Posterior cingulate gyrus (tissue), 11 donors: ENCODE data around the gene PCCB.

Source experiments
- DNase-seq, 10 donors: peaks; one replicate each; pipeline versions ENCODE4 v3.0.0 to v3.0.0-alpha.2; 2020 to 2021; ENCODE audit warnings: mixed read lengths in 3 of 10
- intact Hi-C: fragments of 100-400 bp; cut with DNase I; formaldehyde crosslinking; loops from one replicate; pipeline ENCODE4 v1.15.1; 2023

The PCCB gene

DNA sequence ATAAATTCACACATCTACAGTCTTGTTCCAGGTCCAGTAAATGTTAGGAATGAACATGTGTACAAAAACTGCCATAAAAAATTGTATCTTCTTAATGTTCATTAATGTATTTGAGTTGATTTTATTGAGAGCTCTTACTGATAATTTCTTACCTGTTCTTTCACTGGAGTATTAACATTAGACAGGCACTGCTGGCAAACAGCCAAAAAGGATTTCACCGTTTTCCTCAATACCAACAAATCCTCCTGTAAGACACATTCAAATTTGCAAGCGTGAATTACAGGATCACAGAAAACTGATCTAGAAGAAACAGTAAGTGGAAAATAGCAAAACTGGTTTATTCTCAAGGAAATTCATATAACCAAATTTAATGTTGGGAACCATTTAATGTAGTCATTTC, 127.4 kb downstream of the PCCB start:
- intact Hi-C loops: no loop called here
- DNase-seq: no peak

DNA sequence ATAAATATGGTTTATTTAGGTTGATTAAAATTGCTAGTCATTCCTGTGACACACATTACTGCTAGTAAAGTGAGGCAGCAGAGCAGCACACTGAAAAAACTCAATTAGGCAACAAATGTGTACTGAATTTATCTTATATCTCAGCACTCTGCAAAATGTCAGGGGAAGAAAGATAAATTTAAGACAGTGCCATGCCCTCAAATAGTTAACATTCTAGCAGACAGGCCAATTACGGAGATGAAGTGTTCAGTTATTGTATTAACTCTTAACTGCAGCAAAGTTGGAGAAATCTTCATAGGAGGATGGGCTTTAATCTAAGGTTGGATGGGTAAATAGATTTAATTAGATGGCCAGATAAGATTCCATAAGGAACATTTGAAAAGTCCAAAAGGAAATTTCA, 127.9 kb downstream of the PCCB start:
- intact Hi-C loops: no loop called here
- DNase-seq: no peak
